Activated naive CD4-positive, alpha-beta T cell treated with anti-CD3 and anti-CD28 coated beads for 36 hours (primary cell): ENCODE measurements around the gene OSTN. TPM values are rescaled to one million over a fixed set of nuclear protein-coding genes. Genes with fewer than 3 reads are reported as not detected.

Experiments used
- CTCF ChIA-PET: fragments of 350-600 bp; sonication (Branson Sonifier 250); formaldehyde crosslinking; loops from one replicate; lab custom pipeline; 2021; ENCODE audit warnings: antibody characterized with exemption; lab: Charles Lee
- DNase-seq: peaks from one replicate; pipeline ENCODE4 v3.0.0-alpha.2; 2020
- H3K27ac Mint-ChIP-seq: one replicate; pipeline ENCODE4 v1.8.0; 2021; ENCODE audit warnings: mild to moderate bottlenecking, mixed read lengths
- H3K27me3 Mint-ChIP-seq: one replicate; pipeline ENCODE4 v1.8.0; 2021; ENCODE audit warnings: low read depth, mixed read lengths
- H3K36me3 Mint-ChIP-seq: one replicate; pipeline ENCODE4 v1.8.0; 2021; ENCODE audit warnings: low read depth, mixed read lengths
- H3K4me1 Mint-ChIP-seq: one replicate; pipeline ENCODE4 v1.8.0; 2021; ENCODE audit warnings: low read depth, mixed read lengths
- H3K4me3 Mint-ChIP-seq: one replicate; pipeline ENCODE4 v1.8.0; 2021; ENCODE audit warnings: mild to moderate bottlenecking, moderate library complexity, mixed read lengths
- H3K9me3 Mint-ChIP-seq: one replicate; pipeline ENCODE4 v1.8.0; 2021; ENCODE audit warnings: mixed read lengths
- intact Hi-C: fragments of 100-400 bp; cut with micrococcal nuclease; formaldehyde crosslinking; loops from one replicate; pipeline ENCODE4 v1.15.1; 2023
- total RNA-seq, 2 experiments: library from RNA; stranded (reverse); gene quantifications; one replicate each; pipeline ENCODE4 v1.2.3, GENCODE V29; 2021

Gene OSTN
- total RNA-seq, 2 experiments from 2014 or later, result not detected

GRCh38 chr3:191306428-191306827 lies 107.4 kb downstream of the OSTN start:
- H3K9me3 Mint-ChIP-seq, result peaks cover 1% of the 10 kb centered on the region

GRCh38 chr3:191307341-191307740 lies 108.3 kb downstream of the OSTN start:
- Mint-ChIP-seq H3K9me3 (peaks cover 1% of the 10 kb centered on the region), H3K36me3 (no peaks in the 10 kb centered on the region)

More at GRCh38 chr3:191306428-191306827, 107.4 kb downstream of the OSTN start:
- Mint-ChIP-seq H3K4me3 (no peak overlapping the region), H3K27me3 (no peaks in the 10 kb centered on the region), H3K4me1 (no peaks in the 10 kb centered on the region), H3K27ac (no peak overlapping the region), H3K36me3 (no peaks in the 10 kb centered on the region)
- no peak for DNase-seq
- intact Hi-C loops, result no loop called here
- CTCF ChIA-PET, result no interaction called here

GRCh38 chr3:191313296-191313695 lies 114.3 kb downstream of the OSTN start:
- no peak overlapping the region for H3K27ac Mint-ChIP-seq
- H3K4me3 Mint-ChIP-seq, result no peak overlapping the region
- peaks cover 3% of the 10 kb centered on the region for H3K9me3 Mint-ChIP-seq
- H3K36me3 Mint-ChIP-seq, result no peaks in the 10 kb centered on the region
- intact Hi-C loops, result no loop called here
- no peak for DNase-seq
- H3K4me1 Mint-ChIP-seq, result no peaks in the 10 kb centered on the region
- H3K27me3 Mint-ChIP-seq, result no peaks in the 10 kb centered on the region
- CTCF ChIA-PET, result no interaction called here

More at GRCh38 chr3:191307341-191307740, 108.3 kb downstream of the OSTN start:
- DNase-seq, result no peak
- intact Hi-C loops, result no loop called here
- H3K4me3 Mint-ChIP-seq, result no peak overlapping the region
- CTCF ChIA-PET, result no interaction called here
- H3K27ac Mint-ChIP-seq, result no peak overlapping the region
- H3K27me3 Mint-ChIP-seq, result no peaks in the 10 kb centered on the region
- no peaks in the 10 kb centered on the region for H3K4me1 Mint-ChIP-seq

- Mint-ChIP-seq H3K27ac (no peak overlapping the region), H3K4me3 (no peak overlapping the region), H3K9me3 (peaks cover 3% of the 10 kb centered on the region), H3K4me1 (no peaks in the 10 kb centered on the region), H3K27me3 (no peaks in the 10 kb centered on the region), H3K36me3 (no peaks in the 10 kb centered on the region)
- CTCF ChIA-PET, result no interaction called here
- DNase-seq, result no peak
- intact Hi-C loops, result no loop called here
Measured at GRCh38 chr3:191314109-191314728, 115.2 kb downstream of the OSTN start.

Other genes with a start within 250 kb of the OSTN start
- gene CCDC50, start 130.2 kb downstream of the OSTN start, total RNA-seq, result 1 to 10 TPM; 4.8 to 5.3 TPM
- gene UTS2B, start 131.3 kb downstream of the OSTN start, total RNA-seq, result not detected